Osteocyte (in vitro differentiated cells): ENCODE measurements around the gene GALNTL6. TPM values are rescaled to one million over a fixed set of nuclear protein-coding genes. Genes with fewer than 3 reads are reported as not detected.

Experiments
- DNase-seq: peaks from one replicate; pipeline ENCODE4 v3.0.0; 2021; ENCODE audit warnings: mixed read lengths; ENCODE audit not compliant: unreplicated experiment; ENCODE audit errors: extremely low spot score
- H3K27ac Mint-ChIP-seq: one replicate; pipeline ENCODE4 v1.8.0; 2021; ENCODE audit warnings: mild to moderate bottlenecking, mixed read lengths; ENCODE audit not compliant: unreplicated experiment
- H3K27me3 Mint-ChIP-seq: one replicate; pipeline ENCODE4 v1.8.0; 2021; ENCODE audit warnings: mixed read lengths; ENCODE audit not compliant: unreplicated experiment
- H3K36me3 Mint-ChIP-seq: one replicate; pipeline ENCODE4 v1.8.0; 2021; ENCODE audit warnings: mixed read lengths; ENCODE audit not compliant: unreplicated experiment
- H3K4me1 Mint-ChIP-seq: one replicate; pipeline ENCODE4 v1.8.0; 2021; ENCODE audit warnings: mixed read lengths; ENCODE audit not compliant: unreplicated experiment
- H3K4me3 Mint-ChIP-seq: one replicate; pipeline ENCODE4 v1.8.0; 2021; ENCODE audit warnings: mild to moderate bottlenecking, moderate library complexity, mixed read lengths; ENCODE audit not compliant: unreplicated experiment
- H3K9me3 Mint-ChIP-seq: one replicate; pipeline ENCODE4 v1.8.0; 2021; ENCODE audit warnings: mixed read lengths; ENCODE audit not compliant: unreplicated experiment
- CTCF ChIP-seq: fragments of 200-600 bp; sonication (generic); IDR thresholded peaks from 2 replicates; pipeline ENCODE4 v1.5.0; 2021; ENCODE audit warnings: antibody characterized with exemption, mild to moderate bottlenecking, moderate library complexity
- total RNA-seq: library from RNA; stranded (reverse); gene quantifications from 2 replicates; pipeline ENCODE4 v1.2.1, GENCODE V29; 2021

GALNTL6 gene
- total RNA-seq, 1 donor from 2014 or later = not detected

DNA sequence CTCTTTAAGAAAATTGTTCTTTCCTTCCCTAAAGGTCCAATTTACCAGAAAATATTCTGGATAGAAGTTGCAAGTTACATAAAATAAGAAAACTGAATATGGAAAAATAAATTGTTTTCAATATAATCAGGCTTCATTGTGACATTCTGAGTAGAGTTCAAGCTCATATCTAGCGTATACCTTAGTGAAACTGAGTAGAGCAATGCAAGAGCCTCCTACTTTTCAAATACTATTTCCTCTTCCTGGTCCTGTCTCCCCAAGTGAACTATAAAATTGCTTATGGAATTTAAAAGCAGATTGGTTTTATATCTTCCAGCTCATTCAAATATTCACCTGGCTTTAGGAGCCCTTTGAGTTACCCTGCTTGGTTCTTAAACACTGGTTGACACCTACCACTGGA lies 1166.1 kb downstream of the GALNTL6 start:
- no peak for TF ChIP-seq CTCF
- Mint-ChIP-seq H3K27ac (no peak overlapping the region), H3K9me3 (peaks cover 8% of the 10 kb centered on the region), H3K36me3 (no peaks in the 10 kb centered on the region), H3K4me1 (peaks cover 10% of the 10 kb centered on the region), H3K27me3 (peaks cover 12% of the 10 kb centered on the region), H3K4me3 (no peak overlapping the region)
- DNase-seq = no peak

DNA sequence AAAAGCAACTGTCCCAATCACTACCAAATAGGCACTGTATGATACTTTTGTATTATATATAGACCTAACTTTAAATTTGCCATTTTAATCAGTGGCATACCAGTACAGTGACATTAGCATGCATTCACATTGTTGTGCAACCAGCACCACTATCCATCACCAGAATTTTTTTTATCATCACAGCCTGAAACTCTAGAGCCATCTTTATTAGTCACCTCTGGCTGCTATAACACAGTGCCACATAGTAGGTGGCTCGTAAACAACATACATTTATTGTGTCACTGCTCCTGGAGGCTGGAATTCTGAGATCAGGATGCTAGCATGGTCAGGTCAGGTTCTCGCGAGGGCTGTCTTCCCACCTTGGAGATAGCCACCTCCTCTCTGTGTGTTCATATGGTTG lies 1167.0 kb downstream of the GALNTL6 start:
- no peak for DNase-seq
- peaks cover 10% of the 10 kb centered on the region for H3K4me1 Mint-ChIP-seq
- no peak overlapping the region for H3K27ac Mint-ChIP-seq
- no peak for TF ChIP-seq CTCF
- H3K9me3 Mint-ChIP-seq = peaks cover 8% of the 10 kb centered on the region
- no peak overlapping the region for H3K4me3 Mint-ChIP-seq
- peaks cover 9% of the 10 kb centered on the region for H3K27me3 Mint-ChIP-seq
- no peaks in the 10 kb centered on the region for H3K36me3 Mint-ChIP-seq

DNA sequence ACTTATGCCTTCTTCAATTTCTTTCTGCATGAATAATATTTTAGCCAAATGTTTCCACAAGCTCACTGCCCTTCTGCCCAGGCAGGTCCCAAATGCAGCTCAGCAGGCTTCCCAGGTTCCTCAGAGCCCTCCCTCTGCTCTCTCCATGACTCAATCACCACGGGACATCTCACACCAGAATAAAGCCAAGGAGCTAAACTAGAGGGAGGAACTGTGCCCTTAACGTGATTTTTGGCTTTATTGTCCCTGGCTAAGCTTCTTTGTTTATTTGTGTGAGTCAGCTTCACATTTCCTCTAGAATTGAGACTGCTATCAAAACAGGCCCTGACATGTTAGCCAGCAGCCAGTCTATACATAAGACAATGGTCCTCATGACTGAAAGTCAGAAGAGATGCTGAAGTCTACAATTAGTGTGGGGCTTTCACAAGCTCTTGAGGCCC lies 1169.0 kb downstream of the GALNTL6 start:
- Mint-ChIP-seq H3K27me3 (peaks cover 7% of the 10 kb centered on the region), H3K9me3 (peaks cover 8% of the 10 kb centered on the region), H3K4me1 (peaks cover 10% of the 10 kb centered on the region), H3K36me3 (no peaks in the 10 kb centered on the region), H3K4me3 (no peak overlapping the region), H3K27ac (peak overlapping the region; percentile 78)
- no peak for DNase-seq
- TF ChIP-seq CTCF = no peak

- no peak overlapping the region for H3K4me3 Mint-ChIP-seq
- H3K27ac Mint-ChIP-seq = no peak overlapping the region
- no peak for TF ChIP-seq CTCF
- peaks cover 2% of the 10 kb centered on the region for H3K27me3 Mint-ChIP-seq
- H3K4me1 Mint-ChIP-seq = peaks cover 10% of the 10 kb centered on the region
- DNase-seq = no peak
- no peaks in the 10 kb centered on the region for H3K36me3 Mint-ChIP-seq
- H3K9me3 Mint-ChIP-seq = peaks cover 13% of the 10 kb centered on the region
These were observed 1169.8 kb downstream of the GALNTL6 start for GRCh38 chr4:172983014-172983413.

DNA sequence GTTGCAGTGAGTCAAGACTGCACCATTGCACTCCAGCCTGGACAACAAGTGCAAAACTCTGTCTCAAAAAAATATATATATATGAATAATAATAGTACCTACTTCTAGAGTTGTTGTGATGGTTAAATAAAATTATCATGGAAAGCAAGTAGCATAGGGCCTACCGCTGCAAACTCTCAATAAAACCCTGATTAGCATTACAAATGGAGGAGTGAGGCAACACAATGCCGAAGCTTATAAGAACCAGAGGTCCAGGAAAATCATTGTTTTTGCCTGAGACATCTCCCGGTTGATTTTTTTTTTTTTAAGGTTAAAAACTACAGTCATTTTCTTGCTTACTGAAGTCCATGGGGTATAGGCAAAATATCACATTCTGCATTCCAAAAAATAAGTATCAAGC lies 1170.4 kb downstream of the GALNTL6 start:
- H3K27me3 Mint-ChIP-seq = no peaks in the 10 kb centered on the region
- H3K4me1 Mint-ChIP-seq = peaks cover 10% of the 10 kb centered on the region
- DNase-seq = no peak
- H3K4me3 Mint-ChIP-seq = no peak overlapping the region
- H3K9me3 Mint-ChIP-seq = peaks cover 17% of the 10 kb centered on the region
- TF ChIP-seq CTCF = no peak
- no peak overlapping the region for H3K27ac Mint-ChIP-seq
- no peaks in the 10 kb centered on the region for H3K36me3 Mint-ChIP-seq
